ENCODE results near the gene CC2D2A. TPM values are rescaled to one million over a fixed set of nuclear protein-coding genes. Genes with fewer than 3 reads are reported as not detected.

The CC2D2A gene
- total RNA-seq, 1 experiment from 2014 or later: 11.8 TPM

DNA sequence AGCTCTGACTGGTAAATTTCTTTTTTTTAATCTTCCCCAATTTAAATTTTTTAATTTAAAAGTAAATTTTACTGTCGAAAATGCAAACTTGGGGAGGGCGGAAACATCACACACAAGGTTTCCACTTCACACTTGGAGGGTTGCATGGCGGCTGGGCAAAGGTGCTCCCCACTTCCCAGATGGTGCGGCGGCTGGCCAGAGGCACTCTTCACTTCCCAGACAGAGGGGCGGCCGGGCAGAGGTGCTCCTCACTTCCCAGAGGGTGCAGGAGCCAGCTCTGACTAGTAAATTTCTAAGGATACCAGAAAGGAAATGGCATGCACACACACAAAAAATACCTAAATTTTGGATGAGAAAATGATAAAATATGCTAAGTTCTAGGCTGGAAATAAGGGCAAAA, 25.4 kb upstream of the CC2D2A start:
- no peak overlapping the region for H3K27ac Mint-ChIP-seq (ENCODE audit: unreplicated experiment)
- H3K27me3 Mint-ChIP-seq (ENCODE audit: unreplicated experiment): peaks cover 2% of the 10 kb centered on the region
- CTCF ChIA-PET: no interaction called here
- H3K9me3 Mint-ChIP-seq (ENCODE audit: low read depth, unreplicated experiment): no peaks in the 10 kb centered on the region
- no peak overlapping the region for H3K4me3 Mint-ChIP-seq (ENCODE audit: low read depth, unreplicated experiment)
- peaks cover 11% of the 10 kb centered on the region for H3K4me1 Mint-ChIP-seq (ENCODE audit: low read depth, unreplicated experiment)
- TF ChIP-seq, protein P1, sequence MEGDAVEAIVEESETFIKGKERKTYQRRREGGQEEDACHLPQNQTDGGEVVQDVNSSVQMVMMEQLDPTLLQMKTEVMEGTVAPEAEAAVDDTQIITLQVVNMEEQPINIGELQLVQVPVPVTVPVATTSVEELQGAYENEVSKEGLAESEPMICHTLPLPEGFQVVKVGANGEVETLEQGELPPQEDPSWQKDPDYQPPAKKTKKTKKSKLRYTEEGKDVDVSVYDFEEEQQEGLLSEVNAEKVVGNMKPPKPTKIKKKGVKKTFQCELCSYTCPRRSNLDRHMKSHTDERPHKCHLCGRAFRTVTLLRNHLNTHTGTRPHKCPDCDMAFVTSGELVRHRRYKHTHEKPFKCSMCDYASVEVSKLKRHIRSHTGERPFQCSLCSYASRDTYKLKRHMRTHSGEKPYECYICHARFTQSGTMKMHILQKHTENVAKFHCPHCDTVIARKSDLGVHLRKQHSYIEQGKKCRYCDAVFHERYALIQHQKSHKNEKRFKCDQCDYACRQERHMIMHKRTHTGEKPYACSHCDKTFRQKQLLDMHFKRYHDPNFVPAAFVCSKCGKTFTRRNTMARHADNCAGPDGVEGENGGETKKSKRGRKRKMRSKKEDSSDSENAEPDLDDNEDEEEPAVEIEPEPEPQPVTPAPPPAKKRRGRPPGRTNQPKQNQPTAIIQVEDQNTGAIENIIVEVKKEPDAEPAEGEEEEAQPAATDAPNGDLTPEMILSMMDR (IDR thresholded peaks at IDR 0.05; ENCODE audit: unreplicated experiment): no peak
- intact Hi-C loops (cut with micrococcal nuclease; ENCODE audit: unreplicated experiment): no loop called here
- DNase-seq: no peak
- H3K36me3 Mint-ChIP-seq (ENCODE audit: insufficient read depth, unreplicated experiment): no peaks in the 10 kb centered on the region
- no TSS peak for BruUV-seq (replicated peaks)

DNA sequence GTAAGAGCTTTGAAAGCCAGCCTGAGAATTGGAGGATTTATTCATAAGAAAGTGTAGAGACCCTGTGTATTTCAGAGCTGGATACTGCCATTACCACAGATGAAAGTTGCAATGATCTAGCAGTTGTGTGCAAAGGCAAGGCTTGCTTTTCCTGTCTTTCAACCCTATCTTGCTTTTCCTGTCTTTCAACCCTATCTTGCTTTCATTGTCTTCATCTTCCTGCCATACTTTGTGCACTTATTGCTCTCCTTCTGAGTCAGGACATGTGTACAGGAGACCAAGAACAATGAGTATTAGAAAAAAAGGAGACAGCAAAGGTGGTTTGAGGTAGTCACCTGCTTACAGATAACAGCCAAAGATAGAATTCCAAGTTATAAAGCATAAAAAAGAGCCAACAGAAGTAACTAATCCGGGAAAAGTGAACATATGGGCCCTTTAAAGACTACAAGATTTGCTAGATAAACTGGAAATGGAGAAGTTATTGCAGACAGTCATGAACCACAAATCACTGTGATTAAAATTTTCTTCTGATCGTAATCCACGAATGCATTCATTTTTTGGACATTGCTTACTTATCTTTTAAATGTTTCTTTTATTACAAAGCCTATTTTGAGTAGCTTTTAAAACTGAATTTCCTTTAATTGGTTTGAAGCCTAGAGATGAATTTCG, 24.7 kb upstream of the CC2D2A start:
- H3K36me3 Mint-ChIP-seq (ENCODE audit: insufficient read depth, unreplicated experiment): no peaks in the 10 kb centered on the region
- DNase-seq: no peak

DNA sequence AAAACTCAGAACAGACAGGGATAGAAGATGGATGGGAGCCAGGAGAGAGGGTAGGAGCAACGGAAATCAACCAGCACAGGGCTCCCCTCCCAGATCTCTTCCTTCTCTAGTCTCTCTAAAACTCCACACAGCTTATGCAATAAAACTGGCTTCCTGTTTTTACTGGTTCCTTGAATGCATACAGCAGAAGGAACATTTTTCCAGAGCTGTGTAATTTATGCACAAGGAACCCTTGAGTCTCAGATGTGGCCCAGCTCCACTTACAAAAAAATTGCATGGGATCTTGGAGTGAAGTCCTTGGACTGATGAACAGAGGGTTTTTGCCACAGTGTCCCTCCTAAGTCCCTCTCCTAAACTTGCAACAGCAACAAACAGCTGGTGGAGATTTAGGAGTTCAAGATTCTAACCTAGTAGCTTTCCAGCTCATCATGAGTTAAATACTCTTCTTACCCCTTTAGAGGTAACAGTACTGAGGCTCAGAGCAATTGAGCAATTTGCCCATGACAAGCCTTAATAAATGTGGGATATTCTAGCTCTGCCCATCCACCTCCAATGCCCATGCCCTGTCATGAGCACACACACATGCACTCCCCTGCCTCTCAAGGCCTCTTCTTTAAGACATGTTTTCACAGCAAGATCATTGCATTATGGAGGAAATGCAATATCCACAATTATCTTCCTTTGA, 18.4 kb upstream of the CC2D2A start:
- no peak overlapping the region for H3K27ac Mint-ChIP-seq (ENCODE audit: unreplicated experiment)
- H3K4me1 Mint-ChIP-seq (ENCODE audit: low read depth, unreplicated experiment): peaks cover 12% of the 10 kb centered on the region
- H3K27me3 Mint-ChIP-seq (ENCODE audit: unreplicated experiment): peaks cover 25% of the 10 kb centered on the region
- CTCF ChIA-PET: no interaction called here
- DNase-seq: no peak
- H3K9me3 Mint-ChIP-seq (ENCODE audit: low read depth, unreplicated experiment): no peaks in the 10 kb centered on the region
- no TSS peak for BruUV-seq (replicated peaks)
- H3K36me3 Mint-ChIP-seq (ENCODE audit: insufficient read depth, unreplicated experiment): no peaks in the 10 kb centered on the region
- TF ChIP-seq, protein P1 (IDR thresholded peaks at IDR 0.05; ENCODE audit: unreplicated experiment): no peak
- intact Hi-C loops (cut with micrococcal nuclease; ENCODE audit: unreplicated experiment): loop anchor here (5.0 to 10.0 kb wide), 2 partner anchors 49 to 117 kb away; no protein-coding TSS in a partner anchor
- H3K4me3 Mint-ChIP-seq (ENCODE audit: low read depth, unreplicated experiment): no peak overlapping the region

More for the DNA sequence above, 24.7 kb upstream of the CC2D2A start:
- peaks cover 11% of the 10 kb centered on the region for H3K4me1 Mint-ChIP-seq (ENCODE audit: low read depth, unreplicated experiment)
- TF ChIP-seq, protein P1 (IDR thresholded peaks at IDR 0.05; ENCODE audit: unreplicated experiment): no peak
- H3K9me3 Mint-ChIP-seq (ENCODE audit: low read depth, unreplicated experiment): no peaks in the 10 kb centered on the region
- CTCF ChIA-PET: no interaction called here
- BruUV-seq (replicated peaks): no TSS peak
- H3K27me3 Mint-ChIP-seq (ENCODE audit: unreplicated experiment): peaks cover 9% of the 10 kb centered on the region
- no peak overlapping the region for H3K27ac Mint-ChIP-seq (ENCODE audit: unreplicated experiment)
- no peak overlapping the region for H3K4me3 Mint-ChIP-seq (ENCODE audit: low read depth, unreplicated experiment)
- intact Hi-C loops (cut with micrococcal nuclease; ENCODE audit: unreplicated experiment): no loop called here

DNA sequence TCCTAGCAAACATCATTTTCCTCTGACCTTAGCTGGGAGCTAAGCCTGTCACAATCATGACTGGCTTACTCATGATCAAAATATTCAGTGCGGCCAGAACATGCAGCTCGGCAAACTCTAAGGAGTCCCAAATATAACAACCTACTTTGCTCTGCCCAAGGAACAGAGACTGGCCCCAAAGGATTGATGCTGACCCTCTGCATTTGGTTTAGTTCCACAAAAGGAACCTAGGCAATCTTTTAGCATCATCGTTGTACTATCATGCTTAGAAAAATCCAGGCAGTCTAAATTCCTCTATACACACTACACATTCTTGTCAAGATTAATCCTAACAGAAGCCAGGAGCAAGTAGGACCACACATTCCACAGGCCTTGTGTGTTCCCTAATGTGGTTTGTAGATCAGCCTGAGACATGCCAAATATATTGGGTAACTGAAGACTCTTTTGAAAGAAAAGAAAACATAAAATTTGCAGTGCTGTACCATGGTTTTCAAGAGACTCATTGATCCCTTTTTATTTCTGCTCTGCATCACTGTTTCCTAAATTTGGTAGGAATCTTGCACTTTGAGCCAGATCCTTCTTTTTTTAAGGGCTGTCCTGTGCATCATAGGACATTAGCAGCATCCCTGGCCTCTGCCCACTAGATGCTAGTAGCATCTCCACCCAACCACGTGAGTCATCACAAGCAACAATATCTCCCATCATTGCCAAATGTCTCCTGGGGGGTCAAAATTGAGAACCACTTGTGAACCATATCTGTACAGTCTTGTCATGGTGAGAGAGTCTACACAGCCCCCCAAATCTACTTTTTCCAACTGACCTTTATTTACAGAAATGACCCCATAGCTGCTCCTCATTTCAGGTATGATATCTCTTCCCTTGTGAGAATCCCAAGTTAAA, 17.6 kb upstream of the CC2D2A start:
- no TSS peak for BruUV-seq (replicated peaks)
- H3K4me1 Mint-ChIP-seq (ENCODE audit: low read depth, unreplicated experiment): peaks cover 12% of the 10 kb centered on the region

More for the DNA sequence above, 17.6 kb upstream of the CC2D2A start:
- H3K27me3 Mint-ChIP-seq (ENCODE audit: unreplicated experiment): peaks cover 30% of the 10 kb centered on the region
- CTCF ChIA-PET: no interaction called here
- DNase-seq: no peak
- H3K4me3 Mint-ChIP-seq (ENCODE audit: low read depth, unreplicated experiment): no peak overlapping the region
- no peaks in the 10 kb centered on the region for H3K9me3 Mint-ChIP-seq (ENCODE audit: low read depth, unreplicated experiment)
- H3K27ac Mint-ChIP-seq (ENCODE audit: unreplicated experiment): no peak overlapping the region
- no peaks in the 10 kb centered on the region for H3K36me3 Mint-ChIP-seq (ENCODE audit: insufficient read depth, unreplicated experiment)
- TF ChIP-seq, protein P1 (IDR thresholded peaks at IDR 0.05; ENCODE audit: unreplicated experiment): no peak
- intact Hi-C loops (cut with micrococcal nuclease; ENCODE audit: unreplicated experiment): loop anchor here (5.0 to 10.0 kb wide), 2 partner anchors 50 to 117 kb away; no protein-coding TSS in a partner anchor

Measured in Calu3 (cell line).